HG03520 (cell line): ENCODE results near the gene SERPINE3.

Source experiments
- ATAC-seq: cut with Tn5 transposase; IDR thresholded peaks from one replicate; pipeline ENCODE4 v1.9.1; 2021; ENCODE audit warnings: mild to moderate bottlenecking, moderate library complexity; ENCODE audit not compliant: unreplicated experiment

Gene SERPINE3

DNA sequence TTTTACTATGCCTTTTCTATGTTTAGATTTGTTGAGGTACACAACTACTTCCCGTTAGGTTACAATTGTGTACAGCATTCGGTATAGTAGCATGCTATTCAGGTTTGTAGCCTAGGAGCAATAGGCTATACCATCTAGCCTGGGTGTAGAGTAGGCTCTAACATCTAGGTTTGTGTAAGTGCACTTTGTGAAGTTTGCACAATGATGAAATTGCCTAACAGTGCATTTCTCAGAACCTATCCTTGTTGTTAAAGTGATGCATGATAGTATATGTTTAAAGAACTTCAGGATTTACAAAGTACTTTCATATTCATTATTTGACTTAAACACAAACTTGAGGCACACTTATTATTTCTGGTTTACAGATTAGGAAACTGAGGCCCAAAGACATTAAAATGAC lies 11.5 kb upstream of the SERPINE3 start:
- ATAC-seq: no peak

DNA sequence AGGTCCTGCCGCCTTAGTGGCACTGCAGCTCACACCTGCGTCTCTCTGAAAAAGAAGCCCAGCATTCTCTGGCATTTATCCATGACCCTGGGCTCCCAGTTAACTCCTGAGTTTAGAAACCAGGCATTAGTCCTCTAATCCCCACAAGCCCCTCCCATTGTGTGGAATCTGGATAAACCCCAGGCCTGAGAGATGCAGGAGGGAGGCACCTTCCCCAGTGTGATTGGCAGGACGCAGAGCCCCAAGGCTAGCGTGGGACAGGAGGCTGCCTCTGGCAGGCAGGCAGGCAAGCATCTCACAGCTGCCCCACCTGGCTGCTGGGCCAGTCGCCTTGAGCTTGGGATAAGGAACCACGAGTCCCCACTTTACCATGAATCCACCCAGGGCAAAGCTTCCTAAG lies 11.0 kb upstream of the SERPINE3 start:
- no peak for ATAC-seq

DNA sequence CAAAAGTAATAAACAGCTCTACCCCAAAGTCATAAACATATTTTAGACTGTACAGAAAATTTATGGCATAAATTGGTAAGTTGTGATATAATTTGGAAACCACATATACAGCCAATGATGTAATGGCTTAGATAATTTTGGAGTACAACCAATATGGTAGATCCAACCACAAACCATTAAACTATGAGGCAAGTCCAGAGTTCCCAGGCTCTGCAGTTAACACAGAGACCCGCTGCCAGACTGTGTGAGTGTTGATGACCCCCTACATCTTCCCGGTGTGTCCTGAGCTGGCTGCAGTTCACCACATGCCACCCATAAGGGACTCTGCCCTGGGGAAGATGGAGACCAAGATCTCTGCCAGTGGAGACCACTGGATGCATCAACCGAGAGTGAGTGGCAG lies 9.9 kb upstream of the SERPINE3 start:
- no peak for ATAC-seq

- no peak for ATAC-seq
These were observed 8.7 kb upstream of the SERPINE3 start for GRCh38 chr13:51330791-51331190.

GRCh38 chr13:51331354-51331861 lies 8.1 kb upstream of the SERPINE3 start:
- no peak for ATAC-seq

DNA sequence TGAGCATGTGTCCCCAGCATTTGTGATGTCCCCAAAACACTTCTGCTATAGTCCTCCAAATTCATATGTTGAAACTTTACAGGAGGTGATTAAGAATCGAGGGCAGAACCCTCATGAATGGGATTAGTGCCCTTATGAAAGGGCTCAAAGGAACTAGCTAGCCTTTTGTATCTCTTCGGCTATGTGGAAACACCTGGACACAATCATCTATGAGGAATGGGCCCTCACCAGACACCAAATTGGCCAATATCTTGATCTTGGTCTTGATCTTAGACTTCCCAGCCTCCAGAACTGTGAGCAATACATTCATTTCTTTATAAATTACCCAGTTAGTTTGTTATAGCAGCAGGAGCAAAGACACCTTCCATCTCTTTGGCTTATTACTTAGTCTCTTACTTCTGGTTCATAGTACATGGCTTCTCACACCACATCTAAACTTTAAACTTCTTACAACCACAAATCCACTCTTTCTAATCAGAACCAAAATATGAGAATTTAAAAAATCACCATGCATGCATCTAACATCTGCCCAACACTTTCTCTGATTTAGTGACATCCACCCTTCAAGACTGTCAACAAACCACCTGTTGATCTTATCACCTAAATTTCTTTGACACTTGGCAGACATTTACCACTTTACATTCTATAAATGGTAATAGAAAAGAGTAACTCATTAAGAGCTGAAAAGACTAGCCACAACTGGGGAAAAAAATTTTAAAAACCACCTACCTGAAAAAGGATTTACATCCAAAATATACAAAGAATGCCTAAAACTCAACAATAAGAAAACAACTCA lies 6.7 kb upstream of the SERPINE3 start:
- ATAC-seq: no peak

GRCh38 chr13:51333421-51333820 lies 6.1 kb upstream of the SERPINE3 start:
- ATAC-seq: no peak

- ATAC-seq: no peak
These were observed 5.7 kb upstream of the SERPINE3 start for GRCh38 chr13:51333826-51334225.

GRCh38 chr13:51336746-51337145 lies 2.7 kb upstream of the SERPINE3 start:
- no peak for ATAC-seq

GRCh38 chr13:51339952-51340732 lies 651 bp downstream of the SERPINE3 start:
- ATAC-seq: no peak

DNA sequence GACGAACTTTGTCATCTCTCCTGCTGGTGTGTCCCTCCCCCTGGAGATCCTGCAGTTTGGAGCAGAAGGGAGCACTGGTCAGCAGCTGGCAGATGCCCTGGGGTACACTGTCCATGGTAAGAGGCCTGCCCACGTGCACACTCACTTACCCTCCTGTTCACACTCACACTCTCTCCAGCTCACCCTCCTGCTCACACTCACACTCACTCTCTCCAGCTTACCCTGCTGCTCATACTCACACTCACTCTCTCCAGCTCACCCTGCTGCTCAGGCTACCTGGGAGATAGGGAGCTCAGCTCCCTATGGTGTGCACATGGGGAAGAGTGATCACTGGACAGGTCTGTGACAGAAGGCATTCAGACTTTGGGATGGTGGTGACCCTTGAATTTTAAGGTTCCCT lies 1.7 kb downstream of the SERPINE3 start:
- no peak for ATAC-seq

DNA sequence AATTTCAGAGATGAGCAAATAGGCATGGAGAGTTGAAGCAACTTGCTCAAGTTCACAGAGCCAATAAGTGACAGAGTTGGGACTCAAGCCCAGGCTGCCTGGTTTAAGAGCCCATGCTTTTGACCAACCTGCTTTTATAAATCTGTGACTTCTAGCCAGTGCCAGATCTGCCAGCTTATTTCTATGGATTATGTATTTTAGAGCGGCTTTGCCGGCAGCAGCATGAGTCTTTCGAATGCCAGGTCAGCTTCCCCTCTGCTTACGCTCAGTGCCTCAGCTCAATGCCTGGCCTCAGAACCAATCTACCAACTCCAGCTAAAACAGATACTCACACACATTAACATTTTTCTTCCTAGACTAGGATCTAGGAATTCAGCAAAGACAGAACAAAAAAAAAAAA lies 2.3 kb downstream of the SERPINE3 start:
- ATAC-seq: no peak

DNA sequence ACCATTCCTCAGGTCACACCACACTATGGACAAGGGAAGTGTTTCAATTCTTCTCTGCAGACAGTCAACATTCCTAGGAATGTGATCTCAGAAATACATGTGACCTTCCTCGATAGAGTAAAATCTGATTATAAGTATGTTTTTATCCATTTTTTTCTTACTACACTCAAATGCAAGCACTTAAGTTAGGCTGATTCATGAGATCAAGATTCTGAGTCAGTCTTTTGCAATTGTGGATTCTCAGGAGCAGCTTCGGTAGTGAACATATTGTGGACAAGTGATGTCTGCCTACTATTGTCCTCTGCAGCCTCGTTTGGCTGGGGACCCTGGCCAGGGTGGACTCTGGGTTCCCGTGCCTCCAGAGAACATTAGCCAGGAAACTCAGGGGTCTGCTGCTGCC lies 3.2 kb downstream of the SERPINE3 start:
- ATAC-seq: no peak

DNA sequence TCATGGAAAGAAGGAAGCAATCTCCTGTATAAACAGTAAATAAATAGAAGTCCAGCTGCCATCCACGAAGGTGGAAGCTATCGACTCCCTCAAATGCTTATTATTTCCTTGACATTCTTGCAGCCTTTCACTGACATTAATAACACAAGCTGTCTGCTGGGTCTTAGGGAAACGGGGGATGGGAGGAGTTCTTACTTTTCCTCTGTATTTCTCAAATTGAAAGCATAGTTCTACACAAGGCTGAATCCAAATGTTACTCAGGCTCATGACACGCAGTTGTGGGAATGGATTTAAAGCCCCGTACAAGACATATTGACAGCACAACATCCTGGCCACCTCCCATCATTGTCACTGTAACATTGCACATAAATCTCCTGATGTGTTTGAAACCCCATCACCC lies 4.0 kb downstream of the SERPINE3 start:
- no peak for ATAC-seq

DNA sequence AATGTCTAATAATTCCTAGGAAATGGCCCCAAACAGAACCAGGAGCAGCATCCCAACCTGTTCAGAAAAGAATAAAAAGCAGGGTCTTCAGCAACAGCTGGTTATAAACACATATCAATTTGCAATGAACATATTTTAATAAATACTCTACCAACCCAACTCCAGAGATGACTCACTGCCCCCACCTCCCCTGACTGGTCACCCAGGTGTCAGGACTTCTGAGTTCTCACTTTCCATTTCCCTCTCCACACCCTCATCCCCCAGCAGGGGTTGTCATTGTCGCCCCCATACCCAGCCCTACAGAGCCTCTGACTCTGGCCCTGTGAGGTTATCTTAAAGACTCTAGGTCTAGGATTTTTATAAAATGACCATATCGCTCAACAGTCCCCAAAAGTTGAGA lies 6.9 kb downstream of the SERPINE3 start:
- no peak for ATAC-seq

- ATAC-seq: no peak
These were observed 7.6 kb downstream of the SERPINE3 start for GRCh38 chr13:51347099-51347498.

- no peak for ATAC-seq
These were observed 8.8 kb downstream of the SERPINE3 start for GRCh38 chr13:51348069-51348967.

DNA sequence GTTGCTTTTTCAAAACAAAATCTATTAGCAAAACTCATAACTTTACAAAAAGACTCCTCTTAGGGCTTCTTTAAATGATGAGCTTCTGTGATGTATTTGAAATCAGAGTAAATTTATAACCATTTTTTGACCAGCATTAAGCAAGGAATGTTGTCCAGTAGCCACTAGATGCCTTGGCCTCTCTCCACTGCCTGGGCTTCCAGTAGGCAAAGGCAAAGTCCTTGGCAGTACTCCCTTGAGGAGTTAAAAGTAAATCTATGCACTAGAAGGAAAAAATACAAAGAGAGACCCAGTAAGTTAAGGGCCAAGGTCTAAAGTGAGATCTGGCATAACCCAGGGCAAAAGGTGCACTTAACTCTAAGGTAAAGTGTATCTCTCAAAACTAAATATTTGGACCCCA lies 9.5 kb downstream of the SERPINE3 start:
- ATAC-seq: no peak

- no peak for ATAC-seq
These were observed 15.7 kb downstream of the SERPINE3 start for GRCh38 chr13:51355217-51355616.

GRCh38 chr13:51357928-51358595 lies 18.6 kb downstream of the SERPINE3 start:
- ATAC-seq: no peak

DNA sequence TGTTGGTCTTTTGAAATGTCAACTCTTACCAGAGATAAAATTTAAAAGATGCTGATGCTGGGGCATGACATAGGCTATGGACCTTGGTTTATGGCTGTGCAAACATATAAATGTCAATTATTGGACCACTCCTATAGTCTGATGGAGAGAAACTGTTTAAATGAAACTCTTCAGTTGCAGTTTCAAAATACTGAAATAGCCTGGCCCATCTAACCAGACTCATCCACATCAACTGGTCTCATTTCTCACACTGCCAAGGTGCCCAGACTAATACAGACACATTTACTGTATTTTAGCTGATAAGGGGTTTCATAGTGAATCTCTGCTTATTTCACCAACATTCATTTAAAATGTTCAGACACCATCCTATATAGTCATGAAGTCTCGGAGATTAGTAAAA lies 19.9 kb downstream of the SERPINE3 start:
- no peak for ATAC-seq
